ENCODE results near the gene QSOX2.

Gene QSOX2

GRCh38 chr9:136199391-136200288 is 46.0 kb downstream of the QSOX2 start:
- no peak for DNase-seq

DNA sequence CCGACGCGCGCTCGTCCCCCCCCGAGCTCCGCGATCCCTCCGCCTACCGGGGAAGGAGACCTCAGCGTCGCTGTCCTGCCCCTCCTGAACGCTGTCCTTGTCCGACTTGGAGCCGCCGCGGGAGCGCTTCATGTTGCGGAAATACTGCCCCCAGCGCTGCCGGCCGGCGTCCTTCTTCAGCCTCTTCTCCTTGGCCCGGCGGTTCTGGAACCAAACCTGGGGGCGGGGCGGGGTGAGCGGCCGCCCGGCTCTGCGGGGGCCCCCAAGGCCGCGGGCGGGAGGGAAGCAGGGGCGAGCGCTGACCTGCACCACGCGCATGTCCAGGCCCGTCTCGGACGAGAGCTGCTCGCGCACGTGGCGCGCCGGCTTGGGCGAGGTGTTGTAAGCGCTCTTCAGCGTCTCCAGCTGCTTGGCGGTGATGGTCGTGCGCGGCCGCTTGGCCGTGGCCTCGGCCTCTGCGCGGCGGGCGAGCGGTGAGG is 47.0 kb downstream of the QSOX2 start:
- DNase-seq: no peak

- no peak for DNase-seq
These were observed 47.5 kb downstream of the QSOX2 start for GRCh38 chr9:136197930-136198604.

DNA sequence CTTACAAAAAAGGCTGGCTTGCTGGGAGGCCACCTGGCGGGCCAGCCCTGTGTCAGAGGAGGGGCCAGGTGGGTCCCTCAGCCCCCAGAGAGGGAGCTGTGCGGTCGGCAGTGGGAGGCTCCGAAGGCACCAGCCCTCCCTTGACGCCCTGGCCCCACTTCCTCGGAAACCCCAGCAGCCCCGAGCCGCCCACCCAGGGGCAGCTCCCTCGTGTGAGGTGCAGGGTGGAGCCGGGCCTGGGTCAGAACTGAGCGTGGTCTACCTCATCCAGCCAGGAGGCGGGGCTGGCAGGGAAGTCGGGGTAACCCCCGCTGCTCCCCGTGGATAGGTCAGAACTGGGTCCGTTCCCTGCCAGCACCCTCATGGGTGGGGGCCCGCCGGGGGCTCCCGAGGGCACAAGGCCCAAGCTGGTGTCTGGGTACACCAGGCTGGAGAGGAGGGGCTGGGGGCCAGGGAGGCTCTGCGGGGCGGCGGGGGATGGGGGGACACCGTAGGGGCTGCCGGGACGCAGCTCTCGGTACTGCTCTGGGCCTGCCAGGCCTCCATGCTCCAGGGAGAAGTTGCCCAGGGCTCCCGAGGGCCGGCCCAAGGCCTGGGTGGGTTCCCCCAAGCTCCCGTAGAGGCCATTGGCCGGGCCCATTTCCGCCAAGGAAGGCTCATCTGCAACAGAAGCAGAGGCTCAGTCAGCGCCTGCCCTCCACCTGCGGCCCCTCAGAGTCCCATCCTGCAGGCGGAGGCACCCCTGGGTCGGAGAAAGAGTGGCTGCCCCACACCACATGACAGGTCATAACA is 48.3 kb downstream of the QSOX2 start:
- DNase-seq: no peak

- DNase-seq: no peak
These were observed 49.1 kb downstream of the QSOX2 start for GRCh38 chr9:136196404-136197083.

- no peak for DNase-seq
These were observed 51.1 kb downstream of the QSOX2 start for GRCh38 chr9:136194540-136194939.

GRCh38 chr9:136193891-136194279 is 51.7 kb downstream of the QSOX2 start:
- no peak for DNase-seq

- DNase-seq: no peak
These were observed 52.3 kb downstream of the QSOX2 start for GRCh38 chr9:136193127-136193890.

GRCh38 chr9:136192289-136193126 is 53.1 kb downstream of the QSOX2 start:
- no peak for DNase-seq

DNA sequence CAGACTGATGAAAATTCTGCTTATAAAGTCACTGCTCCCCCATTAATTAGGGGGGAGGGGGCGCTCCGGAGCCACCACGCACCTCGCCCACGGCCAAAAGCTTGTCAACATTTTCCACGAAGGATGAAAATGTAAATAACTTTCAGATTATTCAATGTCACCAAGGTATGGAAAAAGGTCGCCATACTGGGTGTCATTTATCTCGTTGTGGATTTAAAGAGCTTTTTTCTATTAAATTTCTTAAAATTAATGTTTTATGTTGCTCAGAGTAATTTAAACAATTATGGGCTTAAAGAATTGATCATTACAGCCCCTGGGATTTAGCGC is 53.7 kb downstream of the QSOX2 start:
- no peak for DNase-seq

- no peak for DNase-seq
These were observed 54.3 kb downstream of the QSOX2 start for GRCh38 chr9:136191099-136191959.

- no peak for DNase-seq
These were observed 55.0 kb downstream of the QSOX2 start for GRCh38 chr9:136190656-136191055.

- DNase-seq: no peak
These were observed 55.4 kb downstream of the QSOX2 start for GRCh38 chr9:136190237-136190601.

GRCh38 chr9:136189394-136190236 is 56.0 kb downstream of the QSOX2 start:
- no peak for DNase-seq

GRCh38 chr9:136187683-136188586 is 57.7 kb downstream of the QSOX2 start:
- no peak for DNase-seq

- no peak for DNase-seq
These were observed 58.4 kb downstream of the QSOX2 start for GRCh38 chr9:136187197-136187596.

- DNase-seq: no peak
These were observed 59.2 kb downstream of the QSOX2 start for GRCh38 chr9:136186386-136186785.

Data from activated T-cell treated with anti-CD3 and anti-CD28 coated beads, Interleukin-2, amount 50 U/mL, for 48 hours (primary cell).